MM.1S (cell line): ENCODE data around the gene MED20.
A peak's percentile ranks its signal among the peaks of the same experiment; 100 is the strongest.

Experiments used
- DNase-seq: peaks from one replicate; pipeline ENCODE4 v3.0.0-alpha.2; 2015
- H2AFZ ChIP-seq: fragments of 300-600 bp; sonication (generic); 2 replicates; pipeline ENCODE4 v1.6.0; 2016; ENCODE audit warnings: antibody characterized with exemption, low read length
- H3F3A ChIP-seq: fragments of 300-600 bp; sonication (generic); 2 replicates; pipeline ENCODE4 v1.6.1; 2016; ENCODE audit warnings: mild to moderate bottlenecking, antibody characterized with exemption, low read length, moderate library complexity, mixed read lengths; ENCODE audit not compliant: insufficient read depth
- H3K27ac ChIP-seq: fragments of 300-600 bp; sonication (generic); 2 replicates; pipeline ENCODE4 v1.5.1; 2016; ENCODE audit warnings: mild to moderate bottlenecking, low read length
- H3K27me3 ChIP-seq: fragments of 300-600 bp; sonication (generic); replicated peaks from 2 replicates; pipeline ENCODE4 v1.6.0; 2016; ENCODE audit warnings: low read length; ENCODE audit not compliant: insufficient read depth
- H3K36me3 ChIP-seq: fragments of 300-600 bp; sonication (generic); replicated peaks from 2 replicates; pipeline ENCODE4 v1.6.1; 2016; ENCODE audit warnings: mild to moderate bottlenecking, low read length, mixed read lengths; ENCODE audit not compliant: insufficient read depth
- H3K4me1 ChIP-seq: fragments of 300-600 bp; sonication (generic); 2 replicates; pipeline ENCODE4 v1.6.1; 2016; ENCODE audit warnings: low read length, mixed read lengths
- H3K4me2 ChIP-seq: fragments of 300-600 bp; sonication (generic); 2 replicates; pipeline ENCODE4 v1.6.0; 2016; ENCODE audit warnings: low read depth, low read length
- H3K4me3 ChIP-seq: fragments of 300-600 bp; sonication (generic); 2 replicates; pipeline ENCODE4 v1.5.1; 2016; ENCODE audit warnings: low read length, mixed read lengths
- H3K79me2 ChIP-seq: fragments of 300-600 bp; sonication (generic); 2 replicates; pipeline ENCODE4 v1.6.1; 2016; ENCODE audit warnings: mixed run types, low read length, mixed read lengths
- H3K9ac ChIP-seq: fragments of 300-600 bp; sonication (generic); 2 replicates; pipeline ENCODE4 v1.6.1; 2016; ENCODE audit warnings: low read length, mixed read lengths
- H3K9me2 ChIP-seq: fragments of 300-600 bp; sonication (generic); replicated peaks from 2 replicates; pipeline ENCODE4 v1.6.1; 2016; ENCODE audit warnings: mild to moderate bottlenecking, low read length, mixed read lengths; ENCODE audit not compliant: insufficient read depth
- H3K9me3 ChIP-seq: fragments of 300-600 bp; sonication (generic); replicated peaks from 2 replicates; pipeline ENCODE4 v1.6.1; 2016; ENCODE audit warnings: mild to moderate bottlenecking, low read length, mixed read lengths; ENCODE audit not compliant: insufficient read depth
- H4K20me1 ChIP-seq: fragments of 300-600 bp; sonication (generic); 2 replicates; pipeline ENCODE4 v1.6.1; 2016; ENCODE audit warnings: mild to moderate bottlenecking, low read length, moderate library complexity, mixed read lengths; ENCODE audit not compliant: insufficient read depth
- CTCF ChIP-seq: fragments of 300-600 bp; sonication (generic); IDR thresholded peaks from 2 replicates; pipeline ENCODE4 v1.5.1; 2016; ENCODE audit warnings: antibody characterized with exemption, low read length, mixed read lengths
- EZH2 ChIP-seq: fragments of 300-600 bp; sonication (generic); optimal IDR thresholded peaks from 2 replicates; pipeline ENCODE3; 2017; ENCODE audit warnings: low read depth, mild to moderate bottlenecking, antibody characterized with exemption, low read length, mixed read lengths
- EZH2phosphoT487 ChIP-seq: fragments of 300-600 bp; sonication (generic); IDR thresholded peaks from 2 replicates; pipeline ENCODE4 v1.6.1; 2018; ENCODE audit warnings: antibody characterized with exemption, low read length

MED20 gene

DNA sequence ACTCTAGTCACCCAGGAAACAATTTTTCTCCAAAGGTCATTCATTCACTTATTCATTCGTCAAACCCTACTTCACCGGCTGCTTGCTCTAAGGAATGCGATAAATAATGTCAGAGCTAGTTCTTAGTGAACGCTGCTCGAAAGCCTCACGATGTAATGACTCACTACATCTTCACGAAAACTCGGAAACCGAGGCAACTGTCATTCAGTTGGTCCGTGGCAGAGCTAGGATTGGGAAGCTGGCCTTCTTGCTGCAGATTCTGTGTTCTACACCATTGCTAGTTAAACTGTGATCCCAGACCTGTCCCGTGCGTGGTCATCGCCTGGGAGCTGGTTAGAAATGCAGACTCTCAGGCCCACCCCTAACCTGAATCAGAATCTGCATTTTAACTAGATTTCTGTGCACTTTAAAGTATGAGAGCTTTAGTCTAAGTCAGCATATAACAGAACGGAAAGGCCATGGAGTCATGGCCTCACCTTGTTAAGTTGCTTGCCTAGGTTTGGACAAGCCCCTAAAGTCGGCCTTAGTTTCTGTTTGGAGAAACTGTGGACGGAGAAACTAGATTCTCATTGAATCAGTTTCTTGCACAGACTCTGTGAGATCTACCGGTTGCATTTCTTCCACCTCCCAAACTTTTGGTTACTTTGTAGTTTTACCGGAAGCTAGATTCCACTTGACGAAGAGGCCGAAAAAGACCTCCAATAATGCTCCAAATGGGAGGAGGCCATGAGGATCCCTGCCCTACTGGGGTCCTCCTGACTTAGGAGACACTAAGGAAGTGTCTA lies 21.3 kb upstream of the MED20 start:
- Histone ChIP-seq H3K9me2 (no peaks in the 10 kb centered on the region), H3K4me3 (peak overlapping the region; percentile 71), H3K9ac (peak overlapping the region; percentile 21; the same call in 1 of the 2 replicates), H4K20me1 (no peaks in the 10 kb centered on the region), H3K36me3 (no peaks in the 10 kb centered on the region), H3K27ac (peak overlapping the region; percentile 0; the same call in 1 of the 2 replicates), H3K9me3 (no peaks in the 10 kb centered on the region), H3K27me3 (no peaks in the 10 kb centered on the region), H3K4me2 (peak overlapping the region; percentile 78), H3K79me2 (peaks cover 41% of the 10 kb centered on the region), H2AFZ (peak overlapping the region; percentile 83), H3K4me1 (peaks cover 15% of the 10 kb centered on the region), H3F3A (no peaks in the 10 kb centered on the region)
- no peak for DNase-seq
- no peak for TF ChIP-seq EZH2
- no peak for TF ChIP-seq CTCF
- no peak for TF ChIP-seq EZH2phosphoT487

GRCh38 chr6:41941280-41942066 lies 20.5 kb upstream of the MED20 start, which contains the start of gene CCND3:
CCND3 (minus strand) TSS chr6:41941808; CDS start chr6:41941649, 159 bp downstream.
- Histone ChIP-seq H3K36me3 (no peaks in the 10 kb centered on the region), H3K4me3 (peak within 1 kb of the TSS; percentile 99), H3K4me2 (peak within 1 kb of the TSS; percentile 79), H3K27ac (peak within 1 kb of the TSS; percentile 27; the same call in 1 of the 2 replicates), H3K79me2 (peaks cover 41% of the 10 kb centered on the region), H3K9me2 (no peaks in the 10 kb centered on the region), H3K27me3 (no peaks in the 10 kb centered on the region), H4K20me1 (no peaks in the 10 kb centered on the region), H3K4me1 (peaks cover 18% of the 10 kb centered on the region), H3F3A (0 out of 2 replicates have a peak, but pooled peaks cover 7% of the 10 kb centered on the region), H3K9me3 (no peaks in the 10 kb centered on the region), H3K9ac (peak within 1 kb of the TSS; percentile 68), H2AFZ (peak within 1 kb of the TSS; percentile 93)
- DNase-seq = peak; percentile 92
- TF ChIP-seq EZH2 = no peak
- no peak for TF ChIP-seq CTCF
- no peak for TF ChIP-seq EZH2phosphoT487

GRCh38 chr6:41940759-41941279 lies 19.9 kb upstream of the MED20 start:
- no peaks in the 10 kb centered on the region for H3K9me2 ChIP-seq
- H2AFZ ChIP-seq = peak overlapping the region; percentile 93
- peak overlapping the region; percentile 99 for H3K4me3 ChIP-seq
- no peaks in the 10 kb centered on the region for H3K36me3 ChIP-seq
- no peaks in the 10 kb centered on the region for H3K9me3 ChIP-seq
- H3K79me2 ChIP-seq = peaks cover 43% of the 10 kb centered on the region
- H3K9ac ChIP-seq = peak overlapping the region; percentile 68
- peaks cover 14% of the 10 kb centered on the region for H3F3A ChIP-seq
- no peaks in the 10 kb centered on the region for H3K27me3 ChIP-seq
- H3K4me2 ChIP-seq = peak overlapping the region; percentile 79
- no peak for DNase-seq
- peaks cover 24% of the 10 kb centered on the region for H3K4me1 ChIP-seq
- no peaks in the 10 kb centered on the region for H4K20me1 ChIP-seq
- peak overlapping the region; percentile 27; the same call in 1 of the 2 replicates for H3K27ac ChIP-seq
- TF ChIP-seq EZH2phosphoT487 = no peak
- no peak for TF ChIP-seq EZH2
- no peak for TF ChIP-seq CTCF
